Neural crest cell (in vitro differentiated cells): ENCODE results near the gene TAAR8. TPM values are rescaled to one million over a fixed set of nuclear protein-coding genes. Genes with fewer than 3 reads are reported as not detected.

Experiments
- DNase-seq: peaks from one replicate; pipeline ENCODE4 v3.0.0; 2021; ENCODE audit warnings: low read depth, mixed read lengths, low spot score
- H3K27ac Mint-ChIP-seq: one replicate; pipeline ENCODE4 v1.8.0; 2021; ENCODE audit warnings: mild to moderate bottlenecking, mixed read lengths; ENCODE audit not compliant: unreplicated experiment
- H3K27me3 Mint-ChIP-seq: 2 replicates; pipeline ENCODE4 v1.8.0; 2021; ENCODE audit warnings: low read depth, mild to moderate bottlenecking, mixed read lengths
- H3K36me3 Mint-ChIP-seq: 2 replicates; pipeline ENCODE4 v1.8.0; 2021; ENCODE audit warnings: low read depth, mild to moderate bottlenecking, mixed read lengths
- H3K4me1 Mint-ChIP-seq: 2 replicates; pipeline ENCODE4 v1.8.0; 2021; ENCODE audit warnings: mixed read lengths
- H3K4me3 Mint-ChIP-seq: one replicate; pipeline ENCODE4 v1.8.0; 2021; ENCODE audit warnings: mild to moderate bottlenecking, mixed read lengths
- H3K9me3 Mint-ChIP-seq: 2 replicates; pipeline ENCODE4 v1.8.0; 2021; ENCODE audit warnings: mixed read lengths
- long read RNA-seq: library from polyadenylated mRNA; unstranded; transcript quantifications from one replicate; pipeline ENCODE4 v2.0.0, GENCODE V29; 2020
- total RNA-seq: library from RNA; stranded (reverse); gene quantifications from 2 replicates; pipeline ENCODE4 v1.2.1, GENCODE V29; 2021
- TF ChIP-seq, protein P1 (sequence below): fragments of 200-600 bp; sonication (generic); conservative IDR thresholded peaks from 2 replicates; pipeline ENCODE4 v1.5.0; 2021; ENCODE audit warnings: antibody characterized with exemption, mild to moderate bottlenecking

TAAR8 gene, protein sequence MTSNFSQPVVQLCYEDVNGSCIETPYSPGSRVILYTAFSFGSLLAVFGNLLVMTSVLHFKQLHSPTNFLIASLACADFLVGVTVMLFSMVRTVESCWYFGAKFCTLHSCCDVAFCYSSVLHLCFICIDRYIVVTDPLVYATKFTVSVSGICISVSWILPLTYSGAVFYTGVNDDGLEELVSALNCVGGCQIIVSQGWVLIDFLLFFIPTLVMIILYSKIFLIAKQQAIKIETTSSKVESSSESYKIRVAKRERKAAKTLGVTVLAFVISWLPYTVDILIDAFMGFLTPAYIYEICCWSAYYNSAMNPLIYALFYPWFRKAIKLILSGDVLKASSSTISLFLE
- not detected in 2 replicates for total RNA-seq
- long read RNA-seq = 0 reads

DNA sequence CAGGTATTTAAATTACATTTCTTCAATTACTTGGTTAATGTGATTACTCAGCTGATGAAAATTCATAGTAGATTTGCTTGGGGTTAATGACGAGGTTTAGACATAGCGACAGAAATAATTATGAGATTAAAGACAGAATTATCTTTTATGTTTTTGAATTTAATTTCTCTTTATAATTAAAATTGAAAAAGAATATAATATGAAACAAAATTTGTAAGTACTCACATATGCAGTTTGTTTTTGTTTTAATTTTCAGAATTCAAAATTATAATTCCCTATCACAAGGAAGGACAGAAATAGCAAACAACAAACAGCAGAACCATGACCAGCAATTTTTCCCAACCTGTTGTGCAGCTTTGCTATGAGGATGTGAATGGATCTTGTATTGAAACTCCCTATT, at the start of gene TAAR8:
Gene TAAR8 (plus strand): TSS at position 301 of the 400 bp plus-strand sequence. CDS start 21 bp downstream, at position 322.
- H3K9me3 Mint-ChIP-seq = no peaks in the 10 kb centered on the region
- H3K27me3 Mint-ChIP-seq = no peaks in the 10 kb centered on the region
- H3K4me3 Mint-ChIP-seq = no peak within 1 kb of the TSS
- no peaks in the 10 kb centered on the region for H3K4me1 Mint-ChIP-seq
- H3K36me3 Mint-ChIP-seq = no peaks in the 10 kb centered on the region
- TF ChIP-seq, protein P1, sequence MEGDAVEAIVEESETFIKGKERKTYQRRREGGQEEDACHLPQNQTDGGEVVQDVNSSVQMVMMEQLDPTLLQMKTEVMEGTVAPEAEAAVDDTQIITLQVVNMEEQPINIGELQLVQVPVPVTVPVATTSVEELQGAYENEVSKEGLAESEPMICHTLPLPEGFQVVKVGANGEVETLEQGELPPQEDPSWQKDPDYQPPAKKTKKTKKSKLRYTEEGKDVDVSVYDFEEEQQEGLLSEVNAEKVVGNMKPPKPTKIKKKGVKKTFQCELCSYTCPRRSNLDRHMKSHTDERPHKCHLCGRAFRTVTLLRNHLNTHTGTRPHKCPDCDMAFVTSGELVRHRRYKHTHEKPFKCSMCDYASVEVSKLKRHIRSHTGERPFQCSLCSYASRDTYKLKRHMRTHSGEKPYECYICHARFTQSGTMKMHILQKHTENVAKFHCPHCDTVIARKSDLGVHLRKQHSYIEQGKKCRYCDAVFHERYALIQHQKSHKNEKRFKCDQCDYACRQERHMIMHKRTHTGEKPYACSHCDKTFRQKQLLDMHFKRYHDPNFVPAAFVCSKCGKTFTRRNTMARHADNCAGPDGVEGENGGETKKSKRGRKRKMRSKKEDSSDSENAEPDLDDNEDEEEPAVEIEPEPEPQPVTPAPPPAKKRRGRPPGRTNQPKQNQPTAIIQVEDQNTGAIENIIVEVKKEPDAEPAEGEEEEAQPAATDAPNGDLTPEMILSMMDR = no peak
- no peak for DNase-seq
- H3K27ac Mint-ChIP-seq = no peak within 1 kb of the TSS

DNA sequence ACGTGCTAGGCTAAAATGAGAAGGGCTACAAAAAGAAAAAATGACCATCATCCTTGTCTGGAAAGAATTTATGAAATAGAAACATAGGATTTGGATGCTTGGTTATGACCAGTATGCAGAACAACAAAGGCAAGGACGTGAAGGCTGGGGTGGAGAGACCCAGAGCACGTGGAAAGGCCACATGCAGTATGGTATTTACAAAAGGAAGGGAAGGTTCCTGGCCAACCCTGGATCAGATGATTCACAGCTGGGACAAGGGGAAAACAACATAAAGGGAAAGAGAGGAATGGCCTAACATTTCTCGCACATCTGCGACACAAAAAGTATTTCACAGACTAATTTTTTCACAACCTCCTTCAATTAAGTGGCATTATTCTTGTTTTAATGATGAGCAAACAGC, 47.7 kb upstream of the TAAR8 start:
- Mint-ChIP-seq H3K27ac (no peak overlapping the region), H3K4me1 (no peaks in the 10 kb centered on the region), H3K9me3 (peaks cover 3% of the 10 kb centered on the region), H3K36me3 (peaks cover 12% of the 10 kb centered on the region), H3K4me3 (no peak overlapping the region), H3K27me3 (no peaks in the 10 kb centered on the region)
- DNase-seq = no peak
- TF ChIP-seq, protein P1 = no peak

DNA sequence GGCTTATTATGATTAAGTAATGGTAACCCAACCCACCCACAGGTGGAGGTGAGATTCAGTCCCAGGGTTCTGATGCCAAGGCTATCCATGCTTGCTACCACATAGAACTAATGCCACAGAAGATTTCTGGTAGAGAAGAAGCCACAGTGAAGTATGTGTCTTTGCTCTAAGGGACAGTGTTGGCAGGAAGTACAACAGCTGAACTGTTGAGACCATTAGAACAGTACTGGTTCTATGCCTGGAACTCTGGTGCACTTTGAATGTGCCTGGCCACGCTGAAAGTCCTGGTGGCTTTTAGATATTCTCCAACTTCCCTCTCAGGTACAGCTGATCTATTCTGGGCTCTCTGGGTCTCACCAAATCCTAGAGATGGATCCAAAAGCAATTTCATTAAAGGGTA, 47.3 kb upstream of the TAAR8 start:
- H3K36me3 Mint-ChIP-seq = peaks cover 10% of the 10 kb centered on the region
- H3K9me3 Mint-ChIP-seq = peaks cover 3% of the 10 kb centered on the region

DNA sequence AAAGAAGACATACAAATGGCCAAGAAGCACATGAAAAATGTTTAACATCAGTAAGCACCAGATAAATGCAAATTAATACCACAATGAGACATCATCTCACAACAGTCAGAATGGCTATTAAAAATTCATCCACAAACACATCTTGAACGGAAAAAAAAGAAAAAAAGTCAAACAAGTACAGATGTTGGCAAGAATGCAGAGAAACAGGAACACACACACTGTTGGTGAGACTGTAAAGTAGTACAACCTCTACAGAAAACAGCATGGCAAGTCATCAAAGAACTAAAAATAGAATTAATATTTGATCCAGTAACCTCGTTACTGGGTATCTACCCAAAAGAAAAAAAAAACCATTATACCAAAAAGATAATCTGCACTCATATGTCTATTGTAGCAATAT, 46.0 kb upstream of the TAAR8 start:
- no peak overlapping the region for H3K27ac Mint-ChIP-seq
- peaks cover 11% of the 10 kb centered on the region for H3K4me1 Mint-ChIP-seq
- TF ChIP-seq, protein P1 = no peak
- no peaks in the 10 kb centered on the region for H3K27me3 Mint-ChIP-seq
- peaks cover 10% of the 10 kb centered on the region for H3K36me3 Mint-ChIP-seq
- H3K9me3 Mint-ChIP-seq = peaks cover 3% of the 10 kb centered on the region
- DNase-seq = no peak
- no peak overlapping the region for H3K4me3 Mint-ChIP-seq

More for the DNA sequence above, 47.3 kb upstream of the TAAR8 start:
- Mint-ChIP-seq H3K27ac (no peak overlapping the region), H3K4me3 (no peak overlapping the region), H3K27me3 (no peaks in the 10 kb centered on the region), H3K4me1 (no peaks in the 10 kb centered on the region)
- TF ChIP-seq, protein P1 = no peak
- no peak for DNase-seq

DNA sequence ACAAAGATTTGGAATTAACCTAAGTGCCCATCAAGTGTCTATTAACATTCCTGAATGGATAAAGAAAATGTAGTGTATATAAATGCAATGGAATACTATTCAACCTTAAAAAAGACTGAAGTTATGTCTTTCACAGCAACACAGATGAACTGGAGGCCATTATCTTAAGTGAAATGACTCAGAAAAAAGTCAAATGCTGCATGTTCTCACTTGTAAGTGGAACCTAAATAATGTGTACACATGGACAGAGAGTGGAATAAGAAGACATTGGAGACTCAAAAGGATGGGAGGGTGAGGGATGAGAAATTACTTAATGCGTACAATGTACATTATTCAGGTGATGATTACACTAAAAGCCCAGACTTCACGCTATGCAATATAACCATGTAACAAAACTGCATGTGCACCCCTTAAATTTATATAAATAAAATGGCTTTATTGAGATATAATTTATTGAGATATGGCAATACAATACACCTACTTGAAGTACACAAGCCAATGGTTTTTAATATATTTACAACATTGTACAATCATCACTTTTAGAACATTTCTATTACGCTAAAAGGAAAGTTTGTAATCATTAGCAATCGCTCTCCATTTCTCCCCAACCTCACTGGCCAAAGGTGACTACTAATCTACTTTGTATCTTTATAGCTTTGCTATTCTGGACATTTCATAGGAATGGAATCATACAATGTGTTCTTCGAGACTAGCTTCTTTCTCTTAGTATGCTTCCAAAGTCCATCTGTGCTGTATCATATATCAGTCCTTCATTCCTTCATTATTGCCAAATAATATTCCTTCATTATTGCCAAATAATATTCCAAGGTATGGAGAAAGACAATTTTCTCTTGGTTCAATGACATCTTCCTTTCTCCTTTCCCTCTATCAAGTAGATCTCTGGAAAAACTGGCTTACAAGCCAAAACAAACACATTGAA, 45.3 kb upstream of the TAAR8 start:
- no peak for DNase-seq
- Mint-ChIP-seq H3K4me3 (no peak overlapping the region), H3K9me3 (peaks cover 3% of the 10 kb centered on the region), H3K27ac (no peak overlapping the region), H3K27me3 (no peaks in the 10 kb centered on the region), H3K36me3 (peaks cover 10% of the 10 kb centered on the region), H3K4me1 (peaks cover 18% of the 10 kb centered on the region)
- TF ChIP-seq, protein P1 = no peak
